PFSK-1 (cell line): ENCODE measurements around the gene MYBBP1A.

ENCODE experiments used
- FOXP2 ChIP-seq: optimal IDR thresholded peaks from 2 replicates; pipeline ENCODE3; 2011; ENCODE audit warnings: borderline replicate concordance, control low read depth, inconsistent platforms; ENCODE audit not compliant: insufficient read depth; ENCODE audit errors: extremely low read length, extremely low read depth
- POLR2AphosphoS5 ChIP-seq: IDR thresholded peaks from 2 replicates; pipeline ENCODE4 v1.6.1; 2012; ENCODE audit warnings: low read depth, mild to moderate bottlenecking, control low read depth, low read length, moderate library complexity
- SIN3A ChIP-seq: IDR thresholded peaks from 2 replicates; pipeline ENCODE4 v1.6.1; 2012; ENCODE audit warnings: mild to moderate bottlenecking, low read length, moderate library complexity, borderline replicate concordance; ENCODE audit not compliant: insufficient read depth
- TAF1 ChIP-seq: IDR thresholded peaks from 2 replicates; pipeline ENCODE4 v1.6.1; 2012; ENCODE audit warnings: low read length, control low read depth, borderline replicate concordance; ENCODE audit not compliant: insufficient read depth
- TF ChIP-seq, protein P1 (sequence below), 2 experiments: IDR thresholded peaks; 2 replicates each; pipeline versions ENCODE4 v1.6.1 to v1.8.0; 2011 to 2012; ENCODE audit warnings: low read depth in 2 of 2, low read length in 2 of 2, control low read depth in 1 of 2, inconsistent platforms in 1 of 2, mild to moderate bottlenecking in 1 of 2, moderate library complexity in 1 of 2; ENCODE audit not compliant: insufficient read depth in 1 of 2

The MYBBP1A gene

DNA sequence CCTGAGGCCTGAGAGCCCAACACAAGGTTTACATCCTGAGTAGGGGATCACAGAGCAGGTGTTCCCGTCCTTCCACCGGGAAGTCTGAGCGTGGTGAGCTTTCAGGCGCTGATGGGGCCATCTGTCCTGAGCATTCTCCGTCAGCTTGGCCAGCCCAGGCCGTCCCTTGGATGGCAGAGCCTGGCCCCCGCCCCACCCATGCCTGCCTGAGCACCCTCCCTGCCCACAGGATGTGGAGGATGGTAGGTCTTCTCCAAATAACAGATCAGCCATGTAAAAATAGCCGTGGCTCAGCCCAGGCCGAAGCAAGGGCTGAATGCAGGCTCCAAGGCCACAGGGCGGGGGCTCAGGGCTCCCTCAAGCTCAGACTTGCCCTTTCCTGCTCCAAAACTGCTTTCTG lies 36.3 kb downstream of the MYBBP1A start:
- TF ChIP-seq SIN3A (no peak), POLR2AphosphoS5 (no peak), FOXP2 (no peak), TAF1 (no peak)
- TF ChIP-seq, protein P1, sequence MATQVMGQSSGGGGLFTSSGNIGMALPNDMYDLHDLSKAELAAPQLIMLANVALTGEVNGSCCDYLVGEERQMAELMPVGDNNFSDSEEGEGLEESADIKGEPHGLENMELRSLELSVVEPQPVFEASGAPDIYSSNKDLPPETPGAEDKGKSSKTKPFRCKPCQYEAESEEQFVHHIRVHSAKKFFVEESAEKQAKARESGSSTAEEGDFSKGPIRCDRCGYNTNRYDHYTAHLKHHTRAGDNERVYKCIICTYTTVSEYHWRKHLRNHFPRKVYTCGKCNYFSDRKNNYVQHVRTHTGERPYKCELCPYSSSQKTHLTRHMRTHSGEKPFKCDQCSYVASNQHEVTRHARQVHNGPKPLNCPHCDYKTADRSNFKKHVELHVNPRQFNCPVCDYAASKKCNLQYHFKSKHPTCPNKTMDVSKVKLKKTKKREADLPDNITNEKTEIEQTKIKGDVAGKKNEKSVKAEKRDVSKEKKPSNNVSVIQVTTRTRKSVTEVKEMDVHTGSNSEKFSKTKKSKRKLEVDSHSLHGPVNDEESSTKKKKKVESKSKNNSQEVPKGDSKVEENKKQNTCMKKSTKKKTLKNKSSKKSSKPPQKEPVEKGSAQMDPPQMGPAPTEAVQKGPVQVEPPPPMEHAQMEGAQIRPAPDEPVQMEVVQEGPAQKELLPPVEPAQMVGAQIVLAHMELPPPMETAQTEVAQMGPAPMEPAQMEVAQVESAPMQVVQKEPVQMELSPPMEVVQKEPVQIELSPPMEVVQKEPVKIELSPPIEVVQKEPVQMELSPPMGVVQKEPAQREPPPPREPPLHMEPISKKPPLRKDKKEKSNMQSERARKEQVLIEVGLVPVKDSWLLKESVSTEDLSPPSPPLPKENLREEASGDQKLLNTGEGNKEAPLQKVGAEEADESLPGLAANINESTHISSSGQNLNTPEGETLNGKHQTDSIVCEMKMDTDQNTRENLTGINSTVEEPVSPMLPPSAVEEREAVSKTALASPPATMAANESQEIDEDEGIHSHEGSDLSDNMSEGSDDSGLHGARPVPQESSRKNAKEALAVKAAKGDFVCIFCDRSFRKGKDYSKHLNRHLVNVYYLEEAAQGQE (IDR thresholded peaks at IDR 0.05; ENCODE audit: insufficient read depth in 1 of 2, low read depth in 2 of 2, low read length in 2 of 2): no peak

DNA sequence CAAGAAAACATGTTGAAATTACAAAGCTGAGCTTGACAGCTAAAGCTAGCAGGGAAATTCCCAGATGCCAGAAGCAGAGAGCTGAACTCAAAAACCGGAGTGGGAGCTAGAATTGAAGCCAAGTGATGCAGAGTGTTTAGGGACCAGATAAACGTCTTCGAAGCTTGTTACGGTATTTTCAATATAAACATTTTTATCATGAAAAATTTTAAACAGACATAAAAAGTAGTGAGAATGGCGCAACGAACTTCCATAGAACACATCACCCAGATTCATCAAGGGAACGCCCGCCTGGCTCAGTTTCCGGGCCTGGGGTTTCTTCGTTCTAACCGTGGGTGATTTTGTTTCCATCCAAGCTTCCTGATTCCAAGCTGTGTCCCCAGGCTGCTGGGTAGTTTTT lies 38.4 kb downstream of the MYBBP1A start:
- TF ChIP-seq SIN3A (no peak), POLR2AphosphoS5 (no peak), FOXP2 (no peak), TAF1 (no peak)
- TF ChIP-seq, protein P1 (IDR thresholded peaks at IDR 0.05; ENCODE audit: insufficient read depth in 1 of 2, low read depth in 2 of 2, low read length in 2 of 2): no peak

DNA sequence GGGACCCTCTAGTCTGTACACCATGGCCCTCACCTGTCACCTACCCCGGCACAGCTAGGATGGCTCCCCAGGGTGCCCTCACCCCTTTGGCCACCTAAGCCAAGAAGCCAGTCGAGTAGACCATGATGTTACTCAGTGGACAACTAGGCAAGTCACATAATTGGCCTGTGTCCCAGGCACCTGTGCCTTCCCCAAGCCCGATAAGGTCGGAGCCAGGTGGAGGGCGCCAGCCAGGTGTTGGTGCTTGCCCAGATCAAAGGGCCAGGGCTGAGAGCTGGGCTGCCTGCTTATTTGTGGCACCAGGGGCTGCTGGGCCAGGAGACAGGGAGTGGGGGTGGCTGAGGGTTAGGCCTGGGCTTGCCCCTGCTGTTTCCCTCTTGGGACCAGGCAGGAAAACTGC lies 39.7 kb downstream of the MYBBP1A start:
- TF ChIP-seq TAF1 (no peak), SIN3A (no peak), POLR2AphosphoS5 (no peak), FOXP2 (no peak)
- TF ChIP-seq, protein P1 (IDR thresholded peaks at IDR 0.05; ENCODE audit: insufficient read depth in 1 of 2, low read depth in 2 of 2, low read length in 2 of 2): no peak

DNA sequence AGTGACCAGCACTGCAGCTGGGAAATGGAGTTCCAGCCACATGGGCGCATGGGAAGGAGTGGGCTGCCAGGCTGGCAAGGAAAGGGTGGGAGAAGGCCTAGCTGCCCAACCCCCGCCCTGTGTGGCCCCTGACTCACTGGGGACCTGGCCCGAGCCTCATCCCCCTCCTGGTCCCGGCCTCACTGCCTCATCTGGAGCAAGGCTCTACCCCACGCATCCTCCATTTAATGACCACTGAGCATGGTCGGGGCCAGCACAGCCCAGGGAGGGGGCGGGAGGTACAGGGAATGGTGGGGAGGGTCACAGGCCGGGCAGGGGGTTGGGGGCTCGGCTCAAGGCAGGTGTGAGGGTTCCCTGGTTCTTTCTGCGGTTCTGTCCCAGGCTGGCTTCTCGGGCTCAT lies 40.4 kb downstream of the MYBBP1A start:
- TF ChIP-seq POLR2AphosphoS5: no peak
- TF ChIP-seq, protein P1 (IDR thresholded peaks at IDR 0.05; ENCODE audit: insufficient read depth in 1 of 2, low read depth in 2 of 2, low read length in 2 of 2): no peak
- no peak for TF ChIP-seq SIN3A
- TF ChIP-seq FOXP2: no peak
- no peak for TF ChIP-seq TAF1

DNA sequence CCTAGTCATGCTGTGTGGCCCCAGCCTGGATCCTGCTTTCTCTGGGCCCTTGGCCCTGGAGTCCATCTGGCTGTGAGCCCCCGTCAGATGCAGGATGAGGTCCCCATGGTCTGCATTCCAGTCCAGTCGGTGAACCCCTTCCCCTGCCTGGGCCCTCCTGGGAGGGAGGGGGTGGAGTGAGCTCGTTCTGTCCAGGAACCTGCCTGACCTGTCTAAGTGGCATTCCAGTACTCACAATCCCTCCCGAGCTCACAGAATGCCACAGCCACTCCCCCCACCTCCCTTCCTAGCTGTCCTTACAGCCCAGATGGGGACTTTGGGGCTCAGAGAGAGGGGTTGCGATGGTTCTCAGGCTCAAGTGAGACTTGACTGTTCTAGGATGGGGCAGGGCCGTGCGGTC lies 41.0 kb downstream of the MYBBP1A start:
- TF ChIP-seq POLR2AphosphoS5: no peak
